Measurements from ENCODE around the gene ANXA11. TPM values are rescaled to one million over a fixed set of nuclear protein-coding genes. Genes with fewer than 3 reads are reported as not detected.

The ANXA11 gene
- total RNA-seq, 4 donors from 2014 or later: 126 to 213 (median 166) TPM

DNA sequence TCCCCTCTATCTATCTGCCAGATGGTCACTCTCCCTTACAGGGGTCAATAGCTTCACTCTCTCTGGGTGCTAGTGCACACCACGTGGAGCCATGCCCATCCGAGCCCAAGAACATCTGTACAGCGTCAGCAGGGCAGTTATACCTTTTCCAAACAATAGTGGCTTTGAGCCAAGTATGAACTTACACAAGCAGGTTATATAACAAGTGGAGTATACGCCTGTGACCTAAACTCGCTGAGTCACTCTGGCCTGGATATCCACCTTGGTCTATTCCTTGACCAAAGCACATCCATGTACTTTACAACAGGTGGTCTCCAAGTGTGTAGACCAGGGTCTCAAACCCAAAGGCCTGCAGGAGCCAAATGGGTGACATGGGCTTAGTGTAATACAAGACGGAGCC lies 52.5 kb downstream of the ANXA11 start:
- H3K36me3 ChIP-seq: peaks cover 14 to 92% (median 73%) of the 10 kb centered on the region in 4 donors
- intact Hi-C loops (cut with DNase I): no loop called here

DNA sequence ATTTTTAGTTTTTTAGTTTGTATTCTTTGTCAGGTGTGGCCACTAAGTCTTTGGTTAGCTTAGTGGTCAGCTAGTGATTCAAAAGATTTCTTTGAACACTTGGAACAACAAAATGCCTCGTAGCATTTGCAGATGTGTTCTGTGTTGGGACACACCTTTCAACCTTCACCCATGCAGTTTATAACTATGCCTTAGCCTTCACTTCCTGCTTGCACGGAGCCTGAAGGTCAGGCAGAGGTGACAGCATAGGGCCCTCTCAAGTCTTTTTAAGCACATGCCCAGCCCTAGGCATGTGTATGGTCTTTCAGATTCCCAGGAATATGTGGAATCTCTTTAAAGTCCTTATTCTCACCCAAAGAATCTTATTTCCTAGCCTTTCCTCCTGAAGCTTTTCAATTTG lies 55.2 kb downstream of the ANXA11 start:
- Histone ChIP-seq H3K4me3 (no peak overlapping the region), H3K4me1 (peaks cover 4 to 20% (median 18%) of the 10 kb centered on the region in 4 donors), H3K27ac (replicated peaks in 1 of 4) (no peak overlapping the region), H3K27me3 (no peaks in the 10 kb centered on the region), H3K36me3 (peaks cover 6 to 68% (median 47%) of the 10 kb centered on the region in 4 donors), H3K9me3 (peaks cover 0 to 10% (median 7%) of the 10 kb centered on the region in 4 donors)
- intact Hi-C loops (cut with DNase I): no loop called here
- whole genome bisulfite sequencing: 80% methylated on average over 2 of the region's 2 CpGs
- no peak for DNase-seq (ENCODE audit: extremely low spot score)
- TF ChIP-seq POLR2AphosphoS5 (IDR thresholded peaks at IDR 0.05) (no peak), EP300 (IDR thresholded peaks at IDR 0.05) (no peak), POLR2A (IDR thresholded peaks at IDR 0.05; ENCODE audit: low read depth) (no peak)
- TF ChIP-seq, protein P1, sequence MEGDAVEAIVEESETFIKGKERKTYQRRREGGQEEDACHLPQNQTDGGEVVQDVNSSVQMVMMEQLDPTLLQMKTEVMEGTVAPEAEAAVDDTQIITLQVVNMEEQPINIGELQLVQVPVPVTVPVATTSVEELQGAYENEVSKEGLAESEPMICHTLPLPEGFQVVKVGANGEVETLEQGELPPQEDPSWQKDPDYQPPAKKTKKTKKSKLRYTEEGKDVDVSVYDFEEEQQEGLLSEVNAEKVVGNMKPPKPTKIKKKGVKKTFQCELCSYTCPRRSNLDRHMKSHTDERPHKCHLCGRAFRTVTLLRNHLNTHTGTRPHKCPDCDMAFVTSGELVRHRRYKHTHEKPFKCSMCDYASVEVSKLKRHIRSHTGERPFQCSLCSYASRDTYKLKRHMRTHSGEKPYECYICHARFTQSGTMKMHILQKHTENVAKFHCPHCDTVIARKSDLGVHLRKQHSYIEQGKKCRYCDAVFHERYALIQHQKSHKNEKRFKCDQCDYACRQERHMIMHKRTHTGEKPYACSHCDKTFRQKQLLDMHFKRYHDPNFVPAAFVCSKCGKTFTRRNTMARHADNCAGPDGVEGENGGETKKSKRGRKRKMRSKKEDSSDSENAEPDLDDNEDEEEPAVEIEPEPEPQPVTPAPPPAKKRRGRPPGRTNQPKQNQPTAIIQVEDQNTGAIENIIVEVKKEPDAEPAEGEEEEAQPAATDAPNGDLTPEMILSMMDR (IDR thresholded peaks at IDR 0.05): no peak

More for the DNA sequence above, 52.5 kb downstream of the ANXA11 start:
- Histone ChIP-seq H3K9me3 (peaks cover 0 to 10% (median 7%) of the 10 kb centered on the region in 4 donors), H3K4me3 (no peak overlapping the region), H3K27ac (replicated peaks in 1 of 4) (peak overlapping the region in 2 of 4 donors; percentile 15 to 24), H3K4me1 (peaks cover 14 to 35% (median 27%) of the 10 kb centered on the region in 4 donors), H3K27me3 (no peaks in the 10 kb centered on the region)
- TF ChIP-seq POLR2A (IDR thresholded peaks at IDR 0.05; ENCODE audit: low read depth): no peak
- TF ChIP-seq, protein P1 (IDR thresholded peaks at IDR 0.05): no peak
- TF ChIP-seq POLR2AphosphoS5 (IDR thresholded peaks at IDR 0.05): no peak
- TF ChIP-seq EP300 (IDR thresholded peaks at IDR 0.05): no peak
- DNase-seq (ENCODE audit: extremely low spot score): no peak
- 87% methylated on average over 6 of the region's 6 CpGs for WGBS

DNA sequence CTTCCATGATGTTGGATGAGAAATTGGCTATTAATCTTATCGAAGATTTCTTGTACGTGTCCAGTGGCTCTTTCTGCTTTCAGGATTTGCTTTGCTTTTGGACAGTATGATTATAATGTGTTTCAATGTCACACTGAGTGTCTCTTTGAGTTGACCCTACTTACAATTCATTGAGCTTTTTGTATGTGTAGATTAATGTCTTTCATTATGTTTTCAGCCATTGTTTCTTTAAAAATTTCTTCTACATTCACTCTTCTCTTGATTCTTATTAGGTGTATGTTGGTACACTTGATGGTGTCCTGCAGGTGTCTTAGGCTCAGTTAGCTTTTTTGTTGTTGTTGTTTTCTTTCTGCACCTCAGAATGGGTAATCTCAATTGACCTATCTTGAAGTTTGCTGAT lies 56.2 kb downstream of the ANXA11 start:
- 86% methylated on average over 2 of the region's 2 CpGs for WGBS
- intact Hi-C loops (cut with DNase I): no loop called here
- TF ChIP-seq, protein P1 (IDR thresholded peaks at IDR 0.05): no peak
- TF ChIP-seq POLR2AphosphoS5 (IDR thresholded peaks at IDR 0.05) (no peak), POLR2A (IDR thresholded peaks at IDR 0.05; ENCODE audit: low read depth) (no peak), EP300 (IDR thresholded peaks at IDR 0.05) (no peak)

DNA sequence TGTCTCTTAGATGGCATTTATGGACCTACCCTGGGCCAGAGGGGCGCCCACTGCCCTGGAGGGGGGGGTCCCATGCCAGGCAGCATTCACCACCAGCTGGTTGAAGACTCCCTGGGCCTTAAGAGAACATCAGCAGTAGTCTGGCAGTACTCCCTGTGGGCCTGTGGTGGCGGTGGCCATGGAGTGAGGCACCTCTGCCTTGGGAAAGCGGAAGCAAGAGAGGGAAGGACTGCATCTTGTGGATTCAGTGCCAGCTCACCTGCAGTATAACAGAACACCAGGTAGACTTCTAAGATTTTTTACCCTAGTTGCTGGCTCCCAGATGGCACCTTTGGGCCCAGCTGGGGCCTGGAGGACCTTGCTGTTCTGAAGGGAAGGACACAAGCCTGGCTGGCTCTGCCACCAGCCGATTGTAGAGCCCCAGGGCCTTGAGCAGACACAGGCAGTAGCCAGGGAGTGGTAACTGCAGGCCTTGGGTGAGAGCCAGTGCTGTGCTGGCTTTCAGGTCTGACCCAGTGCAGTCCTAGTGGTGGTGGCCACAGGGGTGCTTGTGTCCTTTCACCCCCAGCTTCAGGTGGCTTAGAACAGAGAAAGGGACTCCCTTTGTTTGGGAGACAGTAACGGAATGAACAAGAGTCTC lies 57.1 kb downstream of the ANXA11 start:
- Histone ChIP-seq H3K27ac (replicated peaks in 1 of 4) (no peak overlapping the region), H3K9me3 (peaks cover 0 to 10% (median 7%) of the 10 kb centered on the region in 4 donors), H3K4me1 (peaks cover 19 to 28% (median 28%) of the 10 kb centered on the region in 4 donors), H3K27me3 (no peaks in the 10 kb centered on the region), H3K36me3 (peaks cover 6 to 49% (median 29%) of the 10 kb centered on the region in 4 donors), H3K4me3 (no peak overlapping the region)
- no peak for DNase-seq (ENCODE audit: extremely low spot score)
- WGBS: 96% methylated on average over 4 of the region's 5 CpGs
- intact Hi-C loops (cut with DNase I): no loop called here
- TF ChIP-seq EP300 (IDR thresholded peaks at IDR 0.05) (no peak), POLR2AphosphoS5 (IDR thresholded peaks at IDR 0.05) (no peak), POLR2A (IDR thresholded peaks at IDR 0.05; ENCODE audit: low read depth) (no peak)
- TF ChIP-seq, protein P1 (IDR thresholded peaks at IDR 0.05): no peak

More for the DNA sequence above, 56.2 kb downstream of the ANXA11 start:
- peaks cover 6 to 57% (median 37%) of the 10 kb centered on the region in 4 donors for H3K36me3 ChIP-seq
- no peak overlapping the region for H3K4me3 ChIP-seq
- no peaks in the 10 kb centered on the region for H3K27me3 ChIP-seq
- no peak overlapping the region for H3K27ac ChIP-seq (replicated peaks in 1 of 4)
- H3K4me1 ChIP-seq: peaks cover 14 to 21% (median 19%) of the 10 kb centered on the region in 4 donors
- DNase-seq (ENCODE audit: extremely low spot score): no peak
- peaks cover 0 to 10% (median 7%) of the 10 kb centered on the region in 4 donors for H3K9me3 ChIP-seq

Measured in esophagus muscularis mucosa (tissue), 4 donors.